Measurements from ENCODE around the gene AP2B1. TPM values are rescaled to one million over a fixed set of nuclear protein-coding genes. Genes with fewer than 3 reads are reported as not detected.

The AP2B1 gene
- total RNA-seq, 2 donors from 2014 or later = 255 to 258 TPM

DNA sequence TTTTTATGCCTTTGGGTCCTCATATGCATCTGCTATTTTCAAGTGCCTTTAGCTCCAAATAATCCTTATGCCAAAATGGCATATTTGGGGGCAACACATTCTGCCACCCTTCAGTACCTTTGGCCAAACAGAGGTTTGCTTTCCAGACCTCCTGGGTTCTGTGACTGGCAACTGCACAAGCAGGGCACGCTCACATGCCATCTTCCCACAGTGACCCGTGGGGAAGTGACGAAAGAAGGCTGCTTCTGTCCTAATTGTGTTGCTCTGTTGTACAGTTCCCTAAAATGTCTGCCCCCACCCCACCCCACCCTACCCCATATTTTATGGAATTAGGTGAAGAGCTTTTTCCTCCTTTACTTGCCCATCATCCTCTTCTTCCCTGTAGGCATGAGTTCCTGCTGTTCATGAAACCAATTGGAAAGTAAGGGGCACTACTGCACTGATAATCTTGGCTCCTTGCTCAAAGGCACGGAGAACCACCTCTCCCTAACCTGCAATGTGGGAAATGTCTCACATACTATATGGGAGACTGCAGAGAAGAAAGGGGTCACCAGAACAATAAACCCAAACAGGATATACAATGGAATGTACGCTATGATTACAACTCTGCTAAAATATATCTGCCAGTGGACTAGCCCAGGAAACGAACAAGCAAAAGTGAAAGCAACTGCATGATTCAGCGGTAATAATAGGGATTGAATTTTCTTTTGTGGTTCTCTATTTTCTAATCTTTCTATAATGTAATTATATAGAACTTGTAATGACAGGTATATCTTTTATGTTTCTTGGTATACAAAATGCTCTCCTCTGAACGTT, 46.3 kb upstream of the AP2B1 start:
- Histone ChIP-seq H3K9ac (ENCODE audit: extremely low read depth, low read length, poor library complexity, severe bottlenecking) (no peak overlapping the region), H3K36me3 (ENCODE audit: control insufficient read depth, insufficient read depth, low read length) (no peaks in the 10 kb centered on the region), H3K27ac (ENCODE audit: low read depth, low read length) (no peak overlapping the region), H3K9me3 (ENCODE audit: control insufficient read depth, low read length) (no peaks in the 10 kb centered on the region), H3K4me1 (ENCODE audit: control insufficient read depth, insufficient read depth, low read length) (no peaks in the 10 kb centered on the region), H3K4me3 (ENCODE audit: low read length) (no peak overlapping the region), H3K27me3 (ENCODE audit: control insufficient read depth, insufficient read depth, low read length, poor library complexity, severe bottlenecking) (no peaks in the 10 kb centered on the region)
- no peak for TF ChIP-seq CTCF (conservative IDR thresholded peaks at IDR 0.05)
- no peak overlapping the region for H3K27ac Mint-ChIP-seq
- DNase-seq = no peak
- no peaks in the 10 kb centered on the region for H3K9me3 Mint-ChIP-seq
- 94 to 100% methylated on average over 1 to 6 of the region's 8 CpGs for WGBS, 2 experiments (ENCODE audit: insufficient coverage in 1 of 2, insufficient read length in 1 of 2)
- no peak overlapping the region for H3K4me3 Mint-ChIP-seq
- no peaks in the 10 kb centered on the region for H3K4me1 Mint-ChIP-seq
- peaks cover 12% of the 10 kb centered on the region for H3K27me3 Mint-ChIP-seq (ENCODE audit: insufficient read depth)
- H3K36me3 Mint-ChIP-seq (ENCODE audit: low read depth) = no peaks in the 10 kb centered on the region

GRCh38 chr17:35541434-35541833, 45.7 kb upstream of the AP2B1 start:
- Histone ChIP-seq H3K9me3 (ENCODE audit: control insufficient read depth, low read length) (no peaks in the 10 kb centered on the region), H3K36me3 (ENCODE audit: control insufficient read depth, insufficient read depth, low read length) (no peaks in the 10 kb centered on the region), H3K4me3 (ENCODE audit: low read length) (no peak overlapping the region), H3K4me1 (ENCODE audit: control insufficient read depth, insufficient read depth, low read length) (no peaks in the 10 kb centered on the region), H3K9ac (ENCODE audit: extremely low read depth, low read length, poor library complexity, severe bottlenecking) (no peak overlapping the region), H3K27ac (ENCODE audit: low read depth, low read length) (no peak overlapping the region), H3K27me3 (ENCODE audit: control insufficient read depth, insufficient read depth, low read length, poor library complexity, severe bottlenecking) (peaks cover 5% of the 10 kb centered on the region)
- H3K27me3 Mint-ChIP-seq (ENCODE audit: insufficient read depth) = peaks cover 12% of the 10 kb centered on the region
- H3K4me1 Mint-ChIP-seq = no peaks in the 10 kb centered on the region
- DNase-seq = no peak
- no peak overlapping the region for H3K27ac Mint-ChIP-seq
- no peaks in the 10 kb centered on the region for H3K36me3 Mint-ChIP-seq (ENCODE audit: low read depth)
- TF ChIP-seq CTCF (conservative IDR thresholded peaks at IDR 0.05) = no peak
- 86 to 89% methylated on average over 1 of the region's 1 CpG for WGBS, 2 experiments (ENCODE audit: insufficient coverage in 1 of 2, insufficient read length in 1 of 2)
- H3K4me3 Mint-ChIP-seq = no peak overlapping the region
- no peaks in the 10 kb centered on the region for H3K9me3 Mint-ChIP-seq

GRCh38 chr17:35542990-35543389, 44.1 kb upstream of the AP2B1 start:
- H3K9me3 ChIP-seq (ENCODE audit: control insufficient read depth, low read length) = no peaks in the 10 kb centered on the region
- H3K27ac ChIP-seq (ENCODE audit: low read depth, low read length) = no peak overlapping the region

More at GRCh38 chr17:35542990-35543389, 44.1 kb upstream of the AP2B1 start:
- H3K27me3 ChIP-seq (ENCODE audit: control insufficient read depth, insufficient read depth, low read length, poor library complexity, severe bottlenecking) = peaks cover 17% of the 10 kb centered on the region
- Mint-ChIP-seq H3K4me1 (no peaks in the 10 kb centered on the region), H3K9me3 (no peaks in the 10 kb centered on the region), H3K36me3 (ENCODE audit: low read depth) (no peaks in the 10 kb centered on the region), H3K4me3 (no peak overlapping the region), H3K27ac (no peak overlapping the region), H3K27me3 (ENCODE audit: insufficient read depth) (peaks cover 18% of the 10 kb centered on the region)
- no peak overlapping the region for H3K9ac ChIP-seq (ENCODE audit: extremely low read depth, low read length, poor library complexity, severe bottlenecking)
- no peak for TF ChIP-seq CTCF (conservative IDR thresholded peaks at IDR 0.05)
- no peak for DNase-seq
- no peak overlapping the region for H3K4me3 ChIP-seq (ENCODE audit: low read length)
- H3K36me3 ChIP-seq (ENCODE audit: control insufficient read depth, insufficient read depth, low read length) = no peaks in the 10 kb centered on the region
- no peaks in the 10 kb centered on the region for H3K4me1 ChIP-seq (ENCODE audit: control insufficient read depth, insufficient read depth, low read length)
